SU-DHL-6 (cell line): ENCODE measurements around the gene ANKRD55.

Experiments
- CTCF ChIP-seq: fragments of 200-600 bp; sonication (generic); IDR thresholded peaks from one replicate; pipeline ENCODE4 v1.5.1; 2017; ENCODE audit warnings: antibody characterized with exemption, mild to moderate bottlenecking, low read length, moderate library complexity; ENCODE audit not compliant: insufficient read depth, poor library complexity, severe bottlenecking
- EZH2phosphoT487 ChIP-seq: fragments of 200-600 bp; sonication (generic), shearing (Covaris generic); conservative IDR thresholded peaks from 2 replicates; pipeline ENCODE4 v1.6.1; 2018; ENCODE audit warnings: mild to moderate bottlenecking, antibody characterized with exemption, low read length, moderate library complexity, mixed read lengths

- TF ChIP-seq CTCF (no peak), EZH2phosphoT487 (no peak)
These were observed 136.1 kb downstream of the ANKRD55 start for GRCh38 chr5:56097055-56097454.
